ENCODE results near the gene SMC5.
"Not testable (repeated sequence)": the region's sequence is repeated elsewhere in the genome, so short reads cannot be mapped to it uniquely, and the experiment has no call there.

Gene SMC5

DNA sequence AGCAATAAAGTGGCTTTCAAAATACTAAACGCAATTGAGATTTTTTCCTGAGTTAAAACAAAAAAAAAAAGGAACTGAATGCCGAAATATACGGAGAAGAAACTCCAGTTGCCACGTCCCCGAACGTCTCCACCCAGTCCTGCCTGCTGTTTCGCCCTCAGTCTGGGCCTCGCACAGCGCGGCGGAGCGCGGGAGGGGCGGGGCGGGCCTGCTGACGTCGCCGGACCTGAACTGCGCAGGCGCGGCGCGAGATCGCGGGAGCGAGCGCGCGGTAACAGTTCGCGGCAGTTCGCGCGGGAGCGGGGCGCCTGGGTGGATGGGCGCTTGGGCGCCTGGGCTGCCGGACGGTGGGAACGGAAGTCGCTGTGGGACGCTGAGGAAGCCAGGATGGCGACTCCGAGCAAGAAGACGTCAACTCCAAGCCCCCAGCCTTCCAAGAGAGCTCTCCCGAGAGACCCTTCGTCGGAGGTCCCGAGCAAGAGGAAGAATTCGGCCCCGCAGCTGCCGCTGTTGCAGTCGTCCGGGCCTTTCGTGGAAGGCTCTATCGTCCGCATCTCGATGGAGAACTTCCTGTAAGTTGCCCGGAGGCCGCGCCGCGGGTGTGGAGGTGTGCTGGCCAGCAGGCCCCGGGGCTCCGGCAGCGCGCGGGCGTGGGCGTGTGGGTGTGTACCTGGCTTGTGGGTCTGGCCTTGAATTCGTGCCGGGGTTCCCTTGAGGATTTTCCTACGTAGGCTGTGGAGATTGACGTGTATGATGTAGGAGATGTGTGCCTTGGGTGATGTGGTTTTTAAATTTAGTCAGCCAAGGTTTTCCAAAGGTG, at the start of gene SMC5:
Gene SMC5, plus strand, starts transcription at position 287 of the 820 bp plus-strand sequence. Its CDS starts 101 bp downstream, at position 388.
- Histone ChIP-seq H3K36me3 (ENCODE audit: control insufficient read depth, insufficient read depth, low read length) (peaks cover 13% of the 10 kb centered on the region), H3K9me3 (ENCODE audit: control insufficient read depth, insufficient read depth, low read depth, low read length) (no peaks in the 10 kb centered on the region), H3K9ac (ENCODE audit: low read length) (peak within 1 kb of the TSS; percentile 97), H3K27ac (ENCODE audit: low read depth, low read length) (peak within 1 kb of the TSS; percentile 79; the same call in 1 of the 2 replicates), H3K27me3 (ENCODE audit: control insufficient read depth, insufficient read depth, low read length) (no peaks in the 10 kb centered on the region), H3K4me3 (ENCODE audit: low read depth, low read length) (peak within 1 kb of the TSS; percentile 78), H3K4me1 (ENCODE audit: control insufficient read depth, insufficient read depth, low read length) (peaks cover 15% of the 10 kb centered on the region)

DNA sequence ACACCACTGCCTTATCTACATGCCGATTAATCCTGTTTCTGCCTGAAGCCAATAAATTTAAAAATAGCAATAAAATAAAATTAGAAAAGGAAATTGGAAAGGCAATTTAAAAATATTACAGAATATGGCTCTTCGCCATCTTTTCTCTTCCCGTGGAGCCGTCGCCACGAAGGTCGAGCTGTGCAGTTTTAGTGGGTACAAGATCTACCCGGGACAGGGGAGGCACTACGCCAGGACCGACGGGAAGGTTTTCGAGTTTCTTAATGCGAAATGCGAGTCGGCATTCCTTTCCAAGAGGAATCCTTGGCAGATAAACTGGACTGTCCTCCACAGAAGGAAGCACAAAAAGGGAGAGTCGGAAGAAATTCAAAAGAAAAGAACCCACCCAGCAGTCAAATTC, 41.7 kb upstream of the SMC5 start:
- Histone ChIP-seq H3K4me3 (ENCODE audit: low read depth, low read length) (no peak overlapping the region), H3K9me3 (ENCODE audit: control insufficient read depth, insufficient read depth, low read depth, low read length) (peaks cover 18% of the 10 kb centered on the region), H3K4me1 (ENCODE audit: control insufficient read depth, insufficient read depth, low read length) (no peaks in the 10 kb centered on the region), H3K27me3 (ENCODE audit: control insufficient read depth, insufficient read depth, low read length) (no peaks in the 10 kb centered on the region), H3K36me3 (ENCODE audit: control insufficient read depth, insufficient read depth, low read length) (no peaks in the 10 kb centered on the region), H3K27ac (ENCODE audit: low read depth, low read length) (no peak overlapping the region), H3K9ac (ENCODE audit: low read length) (no peak overlapping the region)

DNA sequence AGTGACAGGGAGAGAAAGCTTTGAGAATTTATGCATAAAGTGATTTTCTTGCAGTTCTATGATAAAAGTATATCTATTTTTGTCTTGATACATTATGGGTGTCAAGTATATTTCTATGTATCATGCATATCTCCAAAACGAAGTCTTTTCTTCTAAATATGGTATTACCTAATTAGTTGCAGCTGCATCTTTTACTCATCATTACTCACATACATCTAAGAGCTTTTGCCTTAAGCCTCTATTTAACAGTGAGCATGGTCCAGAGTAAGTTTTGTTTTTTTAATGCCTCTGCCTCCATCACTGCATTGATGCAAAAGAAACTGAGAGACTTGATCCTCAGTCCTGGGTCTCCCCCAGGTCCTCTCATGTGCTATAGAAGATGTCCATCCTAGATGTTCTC, 40.0 kb upstream of the SMC5 start:
- no peak overlapping the region for H3K4me3 ChIP-seq (ENCODE audit: low read depth, low read length)
- no peaks in the 10 kb centered on the region for H3K4me1 ChIP-seq (ENCODE audit: control insufficient read depth, insufficient read depth, low read length)
- H3K9ac ChIP-seq (ENCODE audit: low read length) = no peak overlapping the region
- H3K36me3 ChIP-seq (ENCODE audit: control insufficient read depth, insufficient read depth, low read length) = no peaks in the 10 kb centered on the region
- H3K27me3 ChIP-seq (ENCODE audit: control insufficient read depth, insufficient read depth, low read length) = no peaks in the 10 kb centered on the region
- H3K9me3 ChIP-seq (ENCODE audit: control insufficient read depth, insufficient read depth, low read depth, low read length) = peaks cover 2% of the 10 kb centered on the region
- H3K27ac ChIP-seq (ENCODE audit: low read depth, low read length) = no peak overlapping the region

DNA sequence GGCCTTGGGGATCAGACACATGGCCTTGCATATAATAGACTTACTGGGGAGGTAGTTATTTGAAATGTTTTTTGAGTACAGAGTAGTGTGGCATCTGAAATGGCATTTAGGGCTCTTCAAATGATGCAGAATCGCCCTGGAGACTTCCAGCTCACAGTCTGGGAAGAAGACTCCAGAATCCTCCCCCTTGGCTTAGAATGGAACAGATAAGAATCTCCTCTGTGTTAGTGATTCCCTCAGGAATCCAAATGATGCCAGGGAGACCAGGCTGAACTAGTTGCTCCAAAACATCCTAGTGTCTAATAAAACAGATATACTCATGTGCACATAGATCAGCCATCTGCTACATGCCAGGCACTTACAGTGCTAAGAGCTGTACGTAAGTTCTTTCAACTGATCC, 38.6 kb upstream of the SMC5 start:
- H3K9ac ChIP-seq (ENCODE audit: low read length) = no peak overlapping the region
- H3K27ac ChIP-seq (ENCODE audit: low read depth, low read length) = no peak overlapping the region

DNA sequence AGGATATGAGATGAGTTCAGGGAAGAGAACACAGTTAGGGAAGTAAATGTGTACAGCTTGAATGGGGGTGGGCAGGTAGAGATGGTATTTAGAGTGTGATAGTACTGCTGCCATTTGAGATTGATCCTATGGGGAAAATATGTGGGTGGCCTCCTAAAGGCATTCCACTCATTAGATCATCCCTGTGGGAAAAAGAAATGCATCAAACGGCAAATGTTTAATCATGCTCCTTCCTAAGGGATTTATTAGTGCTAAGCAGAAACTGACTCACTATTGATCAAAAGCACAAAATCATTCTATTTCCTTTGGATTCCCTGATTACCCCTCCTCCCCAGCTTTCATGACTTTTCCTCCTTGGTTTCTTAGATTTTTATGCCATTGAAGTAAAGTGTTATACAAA, 36.4 kb upstream of the SMC5 start:
- Histone ChIP-seq H3K27ac (ENCODE audit: low read depth, low read length) (no peak overlapping the region), H3K9me3 (ENCODE audit: control insufficient read depth, insufficient read depth, low read depth, low read length) (no peaks in the 10 kb centered on the region), H3K4me3 (ENCODE audit: low read depth, low read length) (no peak overlapping the region), H3K9ac (ENCODE audit: low read length) (no peak overlapping the region), H3K36me3 (ENCODE audit: control insufficient read depth, insufficient read depth, low read length) (no peaks in the 10 kb centered on the region), H3K27me3 (ENCODE audit: control insufficient read depth, insufficient read depth, low read length) (no peaks in the 10 kb centered on the region), H3K4me1 (ENCODE audit: control insufficient read depth, insufficient read depth, low read length) (no peaks in the 10 kb centered on the region)

More for the DNA sequence above, 38.6 kb upstream of the SMC5 start:
- Histone ChIP-seq H3K27me3 (ENCODE audit: control insufficient read depth, insufficient read depth, low read length) (no peaks in the 10 kb centered on the region), H3K9me3 (ENCODE audit: control insufficient read depth, insufficient read depth, low read depth, low read length) (no peaks in the 10 kb centered on the region), H3K36me3 (ENCODE audit: control insufficient read depth, insufficient read depth, low read length) (no peaks in the 10 kb centered on the region), H3K4me1 (ENCODE audit: control insufficient read depth, insufficient read depth, low read length) (no peaks in the 10 kb centered on the region), H3K4me3 (ENCODE audit: low read depth, low read length) (no peak overlapping the region)

DNA sequence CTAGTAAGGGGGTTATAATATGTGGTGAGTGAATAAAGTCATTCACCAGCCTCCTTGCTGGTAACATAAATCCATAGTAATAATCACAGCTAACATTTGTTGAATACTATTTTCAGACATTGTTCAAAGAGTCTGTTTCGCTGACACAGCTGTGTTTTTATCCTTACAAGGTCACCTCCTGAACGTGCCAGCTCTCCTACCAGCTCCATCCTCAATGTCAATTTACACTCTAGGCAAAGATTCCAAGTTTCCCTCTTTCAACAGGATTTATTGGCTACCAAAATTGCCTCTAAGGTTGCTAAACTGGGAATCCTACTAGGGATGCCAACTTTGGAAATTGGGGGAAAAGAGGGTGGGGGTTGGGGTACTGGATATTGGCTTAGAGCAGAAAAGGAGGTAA, 30.7 kb upstream of the SMC5 start:
- H3K27me3 ChIP-seq (ENCODE audit: control insufficient read depth, insufficient read depth, low read length) = no peaks in the 10 kb centered on the region
- H3K9me3 ChIP-seq (ENCODE audit: control insufficient read depth, insufficient read depth, low read depth, low read length) = no peaks in the 10 kb centered on the region
- H3K4me3 ChIP-seq (ENCODE audit: low read depth, low read length) = no peak overlapping the region
- H3K36me3 ChIP-seq (ENCODE audit: control insufficient read depth, insufficient read depth, low read length) = no peaks in the 10 kb centered on the region
- no peak overlapping the region for H3K27ac ChIP-seq (ENCODE audit: low read depth, low read length)
- H3K9ac ChIP-seq (ENCODE audit: low read length) = no peak overlapping the region
- H3K4me1 ChIP-seq (ENCODE audit: control insufficient read depth, insufficient read depth, low read length) = no peaks in the 10 kb centered on the region

DNA sequence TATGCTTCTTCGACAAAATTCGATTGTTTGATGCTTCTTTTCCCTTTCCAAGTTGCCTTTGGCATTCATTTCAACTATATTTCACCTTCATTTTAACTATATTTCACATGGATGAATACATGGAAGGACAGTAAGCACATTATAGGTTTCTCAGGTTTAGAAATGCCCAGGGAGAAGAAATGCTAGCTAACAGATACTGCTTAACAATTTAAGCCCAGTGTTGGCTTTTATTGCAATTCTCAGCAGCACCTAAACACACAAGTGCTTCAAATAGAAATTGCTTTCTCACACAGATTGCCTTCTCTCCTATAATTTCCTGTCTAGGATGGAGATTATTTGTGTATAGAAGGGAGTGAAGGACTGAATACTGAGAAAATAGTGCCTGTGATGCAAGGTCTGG, 30.2 kb upstream of the SMC5 start:
- no peaks in the 10 kb centered on the region for H3K27me3 ChIP-seq (ENCODE audit: control insufficient read depth, insufficient read depth, low read length)
- no peaks in the 10 kb centered on the region for H3K36me3 ChIP-seq (ENCODE audit: control insufficient read depth, insufficient read depth, low read length)
- no peak overlapping the region for H3K4me3 ChIP-seq (ENCODE audit: low read depth, low read length)
- H3K27ac ChIP-seq (ENCODE audit: low read depth, low read length) = no peak overlapping the region
- H3K9me3 ChIP-seq (ENCODE audit: control insufficient read depth, insufficient read depth, low read depth, low read length) = no peaks in the 10 kb centered on the region
- H3K4me1 ChIP-seq (ENCODE audit: control insufficient read depth, insufficient read depth, low read length) = no peaks in the 10 kb centered on the region
- H3K9ac ChIP-seq (ENCODE audit: low read length) = no peak overlapping the region

DNA sequence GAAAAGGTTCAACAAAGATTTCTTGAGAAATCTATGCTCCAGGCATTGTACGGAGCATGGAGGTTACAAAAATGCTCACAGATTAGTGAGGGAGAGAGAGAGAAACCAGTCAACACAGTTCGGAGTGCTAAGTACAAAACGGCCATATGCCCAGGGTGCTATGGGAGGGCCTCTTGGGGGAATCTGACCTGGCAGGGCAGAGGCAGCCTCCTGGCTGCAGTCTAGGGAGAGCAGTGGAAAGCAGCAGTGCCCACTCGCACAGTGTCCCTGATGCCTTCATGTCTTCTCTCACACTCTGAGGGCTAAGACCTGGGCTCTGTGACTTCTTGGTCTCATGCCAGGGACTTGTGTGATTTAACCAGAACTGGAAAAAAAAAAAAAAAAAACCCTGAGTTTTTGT, 29.8 kb upstream of the SMC5 start:
- Histone ChIP-seq H3K4me3 (ENCODE audit: low read depth, low read length) (no peak overlapping the region), H3K9ac (ENCODE audit: low read length) (no peak overlapping the region), H3K27me3 (ENCODE audit: control insufficient read depth, insufficient read depth, low read length) (no peaks in the 10 kb centered on the region), H3K27ac (ENCODE audit: low read depth, low read length) (no peak overlapping the region), H3K4me1 (ENCODE audit: control insufficient read depth, insufficient read depth, low read length) (no peaks in the 10 kb centered on the region), H3K9me3 (ENCODE audit: control insufficient read depth, insufficient read depth, low read depth, low read length) (peaks cover 2% of the 10 kb centered on the region; the same call in 1 of the 2 replicates), H3K36me3 (ENCODE audit: control insufficient read depth, insufficient read depth, low read length) (no peaks in the 10 kb centered on the region)

DNA sequence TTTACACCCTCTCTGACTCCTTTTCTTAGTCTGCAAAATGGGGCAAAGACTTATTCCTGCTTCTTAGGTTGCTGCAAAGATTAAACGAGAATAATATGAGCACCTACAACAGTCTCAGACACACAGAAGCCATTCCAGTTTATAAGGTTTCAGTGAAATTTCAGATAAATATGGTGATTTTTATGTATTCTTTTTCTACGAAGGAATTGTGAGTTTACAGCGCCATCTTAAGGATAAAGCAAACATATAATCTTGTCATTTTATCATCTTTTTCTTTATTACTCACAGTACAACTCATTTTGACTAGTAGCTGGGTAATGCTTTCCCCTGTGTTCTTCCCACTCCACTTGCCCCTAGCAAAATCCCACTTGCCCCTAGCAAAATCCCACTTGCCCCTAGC, 29.2 kb upstream of the SMC5 start:
- H3K9ac ChIP-seq (ENCODE audit: low read length) = no peak overlapping the region
- no peak overlapping the region for H3K27ac ChIP-seq (ENCODE audit: low read depth, low read length)
- H3K27me3 ChIP-seq (ENCODE audit: control insufficient read depth, insufficient read depth, low read length) = no peaks in the 10 kb centered on the region
- no peaks in the 10 kb centered on the region for H3K36me3 ChIP-seq (ENCODE audit: control insufficient read depth, insufficient read depth, low read length)
- H3K4me3 ChIP-seq (ENCODE audit: low read depth, low read length) = no peak overlapping the region
- H3K4me1 ChIP-seq (ENCODE audit: control insufficient read depth, insufficient read depth, low read length) = no peaks in the 10 kb centered on the region
- peaks cover 4% of the 10 kb centered on the region; the same call in 1 of the 2 replicates for H3K9me3 ChIP-seq (ENCODE audit: control insufficient read depth, insufficient read depth, low read depth, low read length)

DNA sequence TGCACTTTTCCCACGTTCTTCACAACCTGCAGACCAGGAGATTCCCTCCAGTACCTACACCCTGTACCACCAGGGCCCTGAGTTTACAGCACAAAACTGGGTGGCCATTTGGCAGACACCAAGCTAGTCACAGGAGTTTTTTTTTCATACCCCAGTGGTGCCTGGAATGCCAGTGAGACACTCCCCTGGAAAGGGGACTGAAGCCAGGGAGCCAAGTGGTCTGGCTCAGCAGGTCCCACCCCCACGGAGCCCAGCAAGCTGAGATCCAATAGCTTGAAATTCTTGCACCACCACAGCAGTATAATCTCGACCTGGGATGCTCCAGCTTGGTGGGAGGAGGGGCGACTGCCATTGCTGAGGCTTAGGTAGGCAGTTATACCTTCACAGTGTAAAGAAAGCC, 26.3 kb upstream of the SMC5 start:
- Histone ChIP-seq H3K9me3 (ENCODE audit: control insufficient read depth, insufficient read depth, low read depth, low read length) (peaks cover 4% of the 10 kb centered on the region; the same call in 1 of the 2 replicates), H3K36me3 (ENCODE audit: control insufficient read depth, insufficient read depth, low read length) (no peaks in the 10 kb centered on the region), H3K27ac (ENCODE audit: low read depth, low read length) (no peak overlapping the region), H3K4me1 (ENCODE audit: control insufficient read depth, insufficient read depth, low read length) (no peaks in the 10 kb centered on the region), H3K4me3 (ENCODE audit: low read depth, low read length) (no peak overlapping the region), H3K27me3 (ENCODE audit: control insufficient read depth, insufficient read depth, low read length) (no peaks in the 10 kb centered on the region), H3K9ac (ENCODE audit: low read length) (no peak overlapping the region)

DNA sequence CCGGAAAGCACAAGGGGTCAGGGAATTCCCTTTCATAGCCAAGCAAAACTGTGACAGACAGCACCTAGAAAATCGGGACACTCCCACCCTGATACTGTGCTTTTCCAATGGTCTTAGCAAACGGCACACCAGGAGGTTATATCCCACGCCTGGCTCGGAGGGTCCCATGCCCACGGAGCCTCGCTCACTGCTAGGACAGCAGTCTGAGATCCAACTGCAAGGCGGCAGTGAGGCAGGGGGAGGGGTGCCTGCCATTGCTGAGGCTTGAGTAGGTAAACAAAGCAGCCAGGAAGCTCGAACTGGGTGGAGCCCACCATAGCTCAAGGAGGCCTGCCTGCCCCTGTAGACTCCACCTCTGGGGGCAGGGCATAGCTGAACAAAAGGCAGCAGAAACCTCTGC, 24.6 kb upstream of the SMC5 start:
- H3K27ac ChIP-seq (ENCODE audit: low read depth, low read length); H3K9ac ChIP-seq (ENCODE audit: low read length); H3K9me3 ChIP-seq (ENCODE audit: control insufficient read depth, insufficient read depth, low read depth, low read length); H3K4me1 ChIP-seq (ENCODE audit: control insufficient read depth, insufficient read depth, low read length); H3K4me3 ChIP-seq (ENCODE audit: low read depth, low read length); H3K27me3 ChIP-seq (ENCODE audit: control insufficient read depth, insufficient read depth, low read length); H3K36me3 ChIP-seq (ENCODE audit: control insufficient read depth, insufficient read depth, low read length): not testable (repeated sequence)
